ENCODE measurements around the gene CTNNA2.
A peak's percentile ranks its signal among the peaks of the same experiment; 100 is the strongest.

The CTNNA2 gene

DNA sequence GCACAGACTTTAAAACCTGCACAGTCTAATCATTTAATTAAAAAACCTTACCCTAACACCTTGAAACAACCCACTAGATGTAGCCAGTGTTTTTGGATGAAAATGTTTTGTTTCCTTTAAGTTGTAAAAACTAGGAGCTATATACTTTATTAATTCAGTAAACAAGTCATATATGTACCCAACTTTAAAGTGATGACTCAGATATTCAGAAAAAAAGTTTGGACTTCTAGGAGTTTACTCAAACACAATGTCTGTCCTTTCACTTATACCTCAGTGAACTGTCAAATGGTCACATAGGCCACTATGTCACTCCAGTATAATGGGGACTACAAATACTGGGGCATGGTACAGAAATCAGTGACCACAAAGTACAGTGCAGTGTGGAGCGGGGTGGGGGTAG, 431.4 kb downstream of the CTNNA2 start:
- Histone ChIP-seq H2AFZ (ENCODE audit: low read length, unreplicated experiment) (no peak overlapping the region), H3K79me2 (ENCODE audit: control insufficient read depth, insufficient read depth, low read length, unreplicated experiment) (no peaks in the 10 kb centered on the region), H3K4me1 (ENCODE audit: control insufficient read depth, insufficient read depth, low read length, unreplicated experiment) (no peaks in the 10 kb centered on the region), H3K27ac (ENCODE audit: low read depth, low read length) (no peak overlapping the region), H3K36me3 (ENCODE audit: insufficient read depth, low read length) (no peaks in the 10 kb centered on the region), H3K27me3 (ENCODE audit: insufficient read depth, low read length) (peaks cover 35% of the 10 kb centered on the region; the same call in 1 of the 2 replicates), H3K4me3 (ENCODE audit: low read depth, low read length) (no peak overlapping the region)

DNA sequence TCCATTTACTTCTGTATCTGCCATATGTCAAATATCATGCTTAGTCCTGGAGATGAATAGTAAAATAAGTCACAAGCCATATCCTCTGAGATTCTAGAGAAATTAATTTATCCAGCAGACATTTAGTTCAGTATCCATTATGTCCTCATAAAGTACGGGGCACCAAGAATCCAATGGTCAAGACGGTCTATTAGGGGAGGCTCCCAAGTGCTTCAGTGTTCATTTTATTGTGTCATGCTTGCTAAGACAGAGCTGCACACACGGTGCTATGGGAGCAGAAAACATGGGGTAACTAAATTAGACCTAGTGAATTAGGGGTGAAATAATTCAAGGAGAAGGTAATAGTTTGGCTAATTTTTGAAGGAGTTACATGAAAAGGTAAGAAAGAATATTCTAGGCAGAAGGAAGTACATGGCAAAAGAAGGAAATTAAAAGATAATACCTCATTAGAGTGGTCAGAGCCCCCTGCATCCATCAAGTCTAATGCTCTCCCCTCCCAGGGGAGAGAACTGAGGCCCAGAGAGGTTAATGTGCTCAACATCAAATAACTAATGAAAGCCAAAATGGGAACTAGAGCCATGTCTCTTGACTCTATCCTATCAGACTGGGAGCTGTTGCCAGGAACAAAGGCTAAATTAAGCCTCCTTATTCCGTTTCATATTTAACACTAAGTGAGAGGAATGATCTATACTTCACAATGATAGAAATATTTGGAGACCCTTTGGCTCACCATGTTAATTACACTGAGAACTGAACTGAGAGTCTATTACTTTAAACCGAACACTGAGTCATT, 433.0 kb downstream of the CTNNA2 start:
- no peak overlapping the region for H3K4me3 ChIP-seq (ENCODE audit: low read depth, low read length)
- H2AFZ ChIP-seq (ENCODE audit: low read length, unreplicated experiment), result no peak overlapping the region
- H3K36me3 ChIP-seq (ENCODE audit: insufficient read depth, low read length), result no peaks in the 10 kb centered on the region
- no peak overlapping the region for H3K27ac ChIP-seq (ENCODE audit: low read depth, low read length)
- H3K27me3 ChIP-seq (ENCODE audit: insufficient read depth, low read length), result peaks cover 34% of the 10 kb centered on the region; the same call in 1 of the 2 replicates
- no peaks in the 10 kb centered on the region for H3K79me2 ChIP-seq (ENCODE audit: control insufficient read depth, insufficient read depth, low read length, unreplicated experiment)
- no peaks in the 10 kb centered on the region for H3K4me1 ChIP-seq (ENCODE audit: control insufficient read depth, insufficient read depth, low read length, unreplicated experiment)

DNA sequence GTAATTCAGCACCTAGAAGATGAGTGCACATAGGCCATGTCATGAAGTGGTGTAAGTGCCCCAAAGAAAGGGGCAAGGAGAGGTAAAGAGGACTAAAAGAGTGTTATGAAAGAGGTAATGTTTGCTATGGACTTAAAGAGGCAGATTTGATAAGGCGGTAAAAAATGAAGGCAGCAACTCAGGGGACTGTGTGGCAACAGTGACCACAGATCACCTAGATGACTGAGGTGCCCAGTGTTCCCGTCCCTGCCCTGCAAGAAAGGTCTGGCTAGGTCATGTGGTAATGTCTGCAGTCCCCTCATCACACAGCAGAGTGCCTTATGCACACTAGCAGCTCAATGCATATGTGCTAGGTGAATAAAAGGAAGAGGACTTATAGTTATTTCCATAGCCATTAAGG, 434.9 kb downstream of the CTNNA2 start:
- Histone ChIP-seq H3K79me2 (ENCODE audit: control insufficient read depth, insufficient read depth, low read length, unreplicated experiment) (no peaks in the 10 kb centered on the region), H2AFZ (ENCODE audit: low read length, unreplicated experiment) (no peak overlapping the region), H3K4me3 (ENCODE audit: low read depth, low read length) (no peak overlapping the region), H3K27ac (ENCODE audit: low read depth, low read length) (no peak overlapping the region), H3K36me3 (ENCODE audit: insufficient read depth, low read length) (no peaks in the 10 kb centered on the region), H3K27me3 (ENCODE audit: insufficient read depth, low read length) (peaks cover 20% of the 10 kb centered on the region; the same call in 1 of the 2 replicates), H3K4me1 (ENCODE audit: control insufficient read depth, insufficient read depth, low read length, unreplicated experiment) (no peaks in the 10 kb centered on the region)

DNA sequence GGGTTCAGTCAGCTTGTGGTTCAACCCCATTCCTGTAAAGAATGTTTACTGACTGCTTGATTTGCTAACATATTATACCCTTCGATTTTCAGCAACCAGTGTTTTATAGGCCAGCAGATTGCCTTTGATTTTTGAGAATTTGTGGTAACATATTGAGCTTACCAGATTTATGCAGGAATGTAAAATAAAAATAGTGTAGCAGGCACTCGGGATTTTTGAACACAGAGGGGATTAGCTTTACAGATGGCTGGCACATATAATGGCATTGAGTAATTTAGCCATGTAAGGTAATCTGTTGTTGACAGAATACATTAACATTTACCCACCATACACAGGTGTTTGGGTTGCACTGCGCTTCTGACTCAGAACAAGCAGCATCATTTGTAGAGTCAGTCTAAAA, 437.7 kb downstream of the CTNNA2 start:
- no peaks in the 10 kb centered on the region for H3K79me2 ChIP-seq (ENCODE audit: control insufficient read depth, insufficient read depth, low read length, unreplicated experiment)
- H3K27me3 ChIP-seq (ENCODE audit: insufficient read depth, low read length), result peaks cover 7% of the 10 kb centered on the region; the same call in 1 of the 2 replicates
- H2AFZ ChIP-seq (ENCODE audit: low read length, unreplicated experiment), result no peak overlapping the region
- no peaks in the 10 kb centered on the region for H3K4me1 ChIP-seq (ENCODE audit: control insufficient read depth, insufficient read depth, low read length, unreplicated experiment)
- no peak overlapping the region for H3K4me3 ChIP-seq (ENCODE audit: low read depth, low read length)
- no peak overlapping the region for H3K27ac ChIP-seq (ENCODE audit: low read depth, low read length)
- no peaks in the 10 kb centered on the region for H3K36me3 ChIP-seq (ENCODE audit: insufficient read depth, low read length)

DNA sequence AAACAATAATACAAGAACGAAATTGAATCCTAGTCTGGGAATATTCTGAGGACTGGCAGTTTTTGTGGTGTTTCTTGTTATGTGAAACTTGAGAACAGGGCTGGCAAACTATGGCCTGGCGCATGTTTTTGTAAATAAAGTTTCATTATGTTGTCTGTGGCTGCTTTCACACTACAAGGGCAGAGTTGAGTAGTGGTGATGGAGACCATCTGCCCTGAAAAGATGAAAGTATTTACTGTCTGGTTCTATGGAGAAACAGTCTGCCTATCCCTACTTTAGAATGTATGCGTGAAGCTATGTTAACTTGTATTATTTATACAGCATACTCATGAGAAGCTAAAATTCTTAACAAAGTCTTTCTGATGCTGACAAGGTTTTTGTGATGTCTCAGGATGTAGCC, 439.8 kb downstream of the CTNNA2 start:
- H3K4me1 ChIP-seq (ENCODE audit: control insufficient read depth, insufficient read depth, low read length, unreplicated experiment), result no peaks in the 10 kb centered on the region
- no peaks in the 10 kb centered on the region for H3K79me2 ChIP-seq (ENCODE audit: control insufficient read depth, insufficient read depth, low read length, unreplicated experiment)
- no peaks in the 10 kb centered on the region for H3K36me3 ChIP-seq (ENCODE audit: insufficient read depth, low read length)
- H2AFZ ChIP-seq (ENCODE audit: low read length, unreplicated experiment), result no peak overlapping the region
- H3K27ac ChIP-seq (ENCODE audit: low read depth, low read length), result no peak overlapping the region
- H3K27me3 ChIP-seq (ENCODE audit: insufficient read depth, low read length), result peaks cover 15% of the 10 kb centered on the region; the same call in 1 of the 2 replicates
- no peak overlapping the region for H3K4me3 ChIP-seq (ENCODE audit: low read depth, low read length)

DNA sequence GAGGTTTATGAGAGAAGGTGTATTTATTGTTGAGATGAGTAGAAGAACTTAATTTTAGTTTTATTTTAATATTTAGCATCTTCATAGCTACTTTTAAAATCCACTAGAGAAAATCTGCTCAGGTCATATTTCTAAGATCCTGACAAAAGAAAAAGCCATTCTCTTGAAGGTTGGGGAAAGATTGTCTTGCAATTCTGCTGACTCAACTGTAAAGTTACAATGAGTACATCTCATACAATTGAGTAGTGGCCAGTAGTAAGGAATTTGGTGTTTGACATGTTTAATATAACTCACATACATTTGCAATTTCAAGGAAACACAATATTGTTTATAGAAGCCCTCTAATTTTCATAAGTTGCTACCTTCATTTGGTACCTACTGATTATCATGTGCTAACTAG, 447.2 kb downstream of the CTNNA2 start:
- Histone ChIP-seq H3K27ac (ENCODE audit: low read depth, low read length) (no peak overlapping the region), H3K27me3 (ENCODE audit: insufficient read depth, low read length) (peaks cover 20% of the 10 kb centered on the region; the same call in 1 of the 2 replicates), H3K36me3 (ENCODE audit: insufficient read depth, low read length) (no peaks in the 10 kb centered on the region), H3K79me2 (ENCODE audit: control insufficient read depth, insufficient read depth, low read length, unreplicated experiment) (no peaks in the 10 kb centered on the region), H2AFZ (ENCODE audit: low read length, unreplicated experiment) (no peak overlapping the region), H3K4me3 (ENCODE audit: low read depth, low read length) (no peak overlapping the region), H3K4me1 (ENCODE audit: control insufficient read depth, insufficient read depth, low read length, unreplicated experiment) (no peaks in the 10 kb centered on the region)

DNA sequence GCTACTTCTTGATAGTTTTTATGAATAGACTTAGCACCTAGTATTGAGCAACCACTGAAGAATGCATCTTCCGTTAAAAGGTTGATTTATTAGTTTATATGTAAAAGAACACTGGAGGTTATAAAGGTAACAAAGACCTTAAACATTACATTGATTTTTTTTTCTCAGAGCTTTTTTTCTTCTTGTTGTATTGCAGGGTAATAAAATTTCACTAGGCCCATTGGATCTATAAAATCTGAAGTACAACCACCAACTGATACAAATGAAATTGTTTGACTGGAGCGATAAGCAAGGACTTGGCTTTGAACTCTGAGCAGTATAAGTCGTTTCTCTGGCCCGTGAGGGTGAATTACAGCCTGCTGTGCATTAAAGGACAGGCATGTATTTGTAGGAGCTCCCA, 447.7 kb downstream of the CTNNA2 start:
- Histone ChIP-seq H3K36me3 (ENCODE audit: insufficient read depth, low read length) (no peaks in the 10 kb centered on the region), H3K79me2 (ENCODE audit: control insufficient read depth, insufficient read depth, low read length, unreplicated experiment) (no peaks in the 10 kb centered on the region), H3K4me1 (ENCODE audit: control insufficient read depth, insufficient read depth, low read length, unreplicated experiment) (no peaks in the 10 kb centered on the region), H2AFZ (ENCODE audit: low read length, unreplicated experiment) (no peak overlapping the region), H3K27me3 (ENCODE audit: insufficient read depth, low read length) (peaks cover 24% of the 10 kb centered on the region; the same call in 1 of the 2 replicates), H3K27ac (ENCODE audit: low read depth, low read length) (no peak overlapping the region), H3K4me3 (ENCODE audit: low read depth, low read length) (no peak overlapping the region)

DNA sequence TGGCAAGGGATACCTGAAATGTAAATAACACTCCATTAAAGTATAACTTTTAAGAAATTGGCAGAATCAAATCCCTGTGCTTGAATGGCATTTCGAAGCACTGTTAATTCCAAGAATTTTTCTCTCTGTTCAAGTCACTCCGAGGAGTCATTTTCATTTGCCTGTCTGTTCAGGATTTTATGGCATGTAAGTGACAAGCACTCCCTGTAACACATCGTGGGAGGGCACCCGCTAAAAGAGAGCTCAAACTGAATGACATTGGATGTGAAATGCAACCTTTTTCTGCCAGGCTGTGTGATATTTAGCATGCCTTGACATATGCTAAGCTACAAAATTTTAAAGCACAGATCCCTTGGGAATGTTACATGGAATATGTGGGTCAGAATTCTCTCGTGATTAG, 452.1 kb downstream of the CTNNA2 start:
- H3K36me3 ChIP-seq (ENCODE audit: insufficient read depth, low read length), result no peaks in the 10 kb centered on the region
- no peak overlapping the region for H3K27ac ChIP-seq (ENCODE audit: low read depth, low read length)
- no peaks in the 10 kb centered on the region for H3K4me1 ChIP-seq (ENCODE audit: control insufficient read depth, insufficient read depth, low read length, unreplicated experiment)
- no peaks in the 10 kb centered on the region for H3K79me2 ChIP-seq (ENCODE audit: control insufficient read depth, insufficient read depth, low read length, unreplicated experiment)
- H2AFZ ChIP-seq (ENCODE audit: low read length, unreplicated experiment), result no peak overlapping the region
- no peak overlapping the region for H3K4me3 ChIP-seq (ENCODE audit: low read depth, low read length)
- H3K27me3 ChIP-seq (ENCODE audit: insufficient read depth, low read length), result peaks cover 20% of the 10 kb centered on the region; the same call in 1 of the 2 replicates

DNA sequence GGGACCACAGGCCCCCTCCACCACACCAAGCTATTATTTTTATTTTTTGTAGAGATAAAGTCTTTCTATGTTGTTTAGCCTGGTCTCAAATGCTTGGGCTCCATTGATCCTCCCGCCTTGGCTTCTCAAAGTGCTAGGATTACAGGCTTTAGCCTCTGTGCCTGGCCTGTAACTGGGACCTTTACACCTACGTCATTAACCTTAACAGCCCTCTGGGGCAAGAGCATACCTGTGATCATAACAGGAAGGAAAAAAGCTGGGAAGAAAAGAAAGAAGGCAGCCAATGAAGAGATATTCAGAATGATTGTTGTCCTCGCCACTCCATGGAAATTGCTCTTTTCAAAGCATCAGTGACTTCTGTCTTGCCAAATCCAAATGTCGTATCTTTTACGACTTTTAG, 453.5 kb downstream of the CTNNA2 start:
- Histone ChIP-seq H3K27me3 (ENCODE audit: insufficient read depth, low read length) (peaks cover 20% of the 10 kb centered on the region; the same call in 1 of the 2 replicates), H3K4me3 (ENCODE audit: low read depth, low read length) (no peak overlapping the region), H3K79me2 (ENCODE audit: control insufficient read depth, insufficient read depth, low read length, unreplicated experiment) (no peaks in the 10 kb centered on the region), H3K4me1 (ENCODE audit: control insufficient read depth, insufficient read depth, low read length, unreplicated experiment) (no peaks in the 10 kb centered on the region), H3K36me3 (ENCODE audit: insufficient read depth, low read length) (no peaks in the 10 kb centered on the region), H2AFZ (ENCODE audit: low read length, unreplicated experiment) (no peak overlapping the region), H3K27ac (ENCODE audit: low read depth, low read length) (no peak overlapping the region)

DNA sequence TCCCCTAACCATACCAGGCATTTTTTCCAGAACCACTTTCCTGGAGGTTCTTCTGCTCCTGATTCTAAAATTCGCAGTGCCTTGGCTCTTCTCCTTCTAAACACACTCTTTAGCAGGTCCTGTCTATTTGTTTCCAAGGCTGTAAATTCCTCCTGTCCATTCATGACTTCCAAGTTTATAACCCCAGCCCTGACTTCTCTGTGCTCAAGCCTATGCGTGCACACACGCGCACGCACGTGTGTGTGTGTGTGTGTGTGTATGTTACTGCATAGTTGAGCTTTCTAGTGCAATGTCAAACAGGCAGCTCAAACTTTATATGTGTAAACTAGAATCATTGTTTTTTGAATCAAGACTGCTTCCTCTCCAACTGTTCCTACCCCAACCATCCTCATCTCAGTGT, 454.0 kb downstream of the CTNNA2 start:
- no peak overlapping the region for H3K4me3 ChIP-seq (ENCODE audit: low read depth, low read length)
- H3K36me3 ChIP-seq (ENCODE audit: insufficient read depth, low read length), result no peaks in the 10 kb centered on the region
- no peaks in the 10 kb centered on the region for H3K79me2 ChIP-seq (ENCODE audit: control insufficient read depth, insufficient read depth, low read length, unreplicated experiment)
- peaks cover 3% of the 10 kb centered on the region for H3K4me1 ChIP-seq (ENCODE audit: control insufficient read depth, insufficient read depth, low read length, unreplicated experiment)
- peaks cover 20% of the 10 kb centered on the region; the same call in 1 of the 2 replicates for H3K27me3 ChIP-seq (ENCODE audit: insufficient read depth, low read length)
- no peak overlapping the region for H3K27ac ChIP-seq (ENCODE audit: low read depth, low read length)
- no peak overlapping the region for H2AFZ ChIP-seq (ENCODE audit: low read length, unreplicated experiment)

DNA sequence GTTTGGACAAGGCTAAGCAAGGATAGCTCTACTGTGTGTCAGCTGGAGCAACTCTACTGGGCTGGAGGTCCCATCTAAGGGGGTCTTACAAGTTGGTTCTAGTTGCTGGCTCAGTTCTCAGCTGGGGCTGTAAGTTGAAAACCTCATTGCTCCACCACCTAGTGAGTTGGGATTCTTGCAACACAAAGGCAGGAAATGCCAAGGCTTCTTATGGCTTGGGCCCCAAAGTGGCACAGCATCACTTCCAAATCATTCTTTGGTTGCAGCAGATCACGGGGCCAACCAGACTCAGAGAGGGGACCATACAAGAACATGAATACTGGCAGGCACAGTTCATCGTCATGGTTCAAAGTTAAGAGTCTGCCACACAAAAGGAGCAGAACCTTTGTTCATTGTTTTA, 459.0 kb downstream of the CTNNA2 start:
- Histone ChIP-seq H3K4me1 (ENCODE audit: control insufficient read depth, insufficient read depth, low read length, unreplicated experiment) (peaks cover 8% of the 10 kb centered on the region), H3K27ac (ENCODE audit: low read depth, low read length) (no peak overlapping the region), H2AFZ (ENCODE audit: low read length, unreplicated experiment) (peak overlapping the region; percentile 60), H3K27me3 (ENCODE audit: insufficient read depth, low read length) (peaks cover 9% of the 10 kb centered on the region; the same call in 1 of the 2 replicates), H3K4me3 (ENCODE audit: low read depth, low read length) (no peak overlapping the region), H3K79me2 (ENCODE audit: control insufficient read depth, insufficient read depth, low read length, unreplicated experiment) (no peaks in the 10 kb centered on the region), H3K36me3 (ENCODE audit: insufficient read depth, low read length) (no peaks in the 10 kb centered on the region)

Data from ACC112 (cell line).